H1 (cell line): ENCODE measurements around the gene TMIGD1. TPM values are rescaled to one million over a fixed set of nuclear protein-coding genes. Genes with fewer than 3 reads are reported as not detected.
A peak's percentile ranks its signal among the peaks of the same experiment; 100 is the strongest.

Experiments used
- CTCF ChIA-PET: fragments of 300-600 bp; sonication (Branson Sonifier 250); formaldehyde crosslinking; loops from one replicate; lab custom pipeline; 2021; ENCODE audit not compliant: partially characterized antibody; lab: Charles Lee
- POLR2A ChIA-PET: fragments of 300-600 bp; sonication (Branson Sonifier 250); formaldehyde crosslinking; loops from one replicate; lab custom pipeline; 2021; ENCODE audit warnings: inconsistent platforms; ENCODE audit not compliant: partially characterized antibody; lab: Charles Lee
- DNase-seq, 2 experiments: peaks; one replicate each; pipeline versions ENCODE4 v3.0.0 to v3.0.0-alpha.2; 2010 to 2022; ENCODE audit warnings: low spot score in 2 of 2, low read depth in 1 of 2, mixed read lengths in 1 of 2
- FAIRE-seq: peaks from 2 replicates; lab custom pipeline; 2011; peaks lifted over from hg19 to GRCh38; lab: Jason Lieb, UNC
- H2AFZ ChIP-seq: 2 replicates; pipeline ENCODE4 v1.8.1; 2012; ENCODE audit warnings: low read length, inconsistent platforms
- H2AK5ac ChIP-seq: 2 replicates; pipeline ENCODE4 v1.6.1; 2013; ENCODE audit warnings: low read depth, low read length
- H2BK120ac ChIP-seq: replicated peaks from 2 replicates; pipeline ENCODE3; 2013; ENCODE audit warnings: low read depth, low read length, inconsistent platforms
- H2BK12ac ChIP-seq: 2 replicates; pipeline ENCODE4 v1.6.1; 2013; ENCODE audit warnings: low read depth, low read length
- H2BK15ac ChIP-seq: 2 replicates; pipeline ENCODE4 v1.6.1; 2013; ENCODE audit warnings: low read length
- H2BK20ac ChIP-seq: 2 replicates; pipeline ENCODE4 v1.6.1; 2013; ENCODE audit warnings: low read length
- H2BK5ac ChIP-seq: 2 replicates; pipeline ENCODE4 v1.6.1; 2013; ENCODE audit warnings: low read depth, low read length
- H3K14ac ChIP-seq: 2 replicates; pipeline ENCODE4 v1.6.1; 2013; ENCODE audit warnings: inconsistent platforms; ENCODE audit not compliant: insufficient read length
- H3K18ac ChIP-seq: 2 replicates; pipeline ENCODE4 v1.6.1; 2013; ENCODE audit warnings: low read length; ENCODE audit errors: extremely low read depth
- H3K23ac ChIP-seq: 2 replicates; pipeline ENCODE4 v1.6.1; 2013; ENCODE audit warnings: inconsistent platforms; ENCODE audit not compliant: insufficient read length
- H3K23me2 ChIP-seq: 2 replicates; pipeline ENCODE4 v1.6.1; 2013; ENCODE audit warnings: low read depth, low read length
- H3K27ac ChIP-seq: 2 replicates; pipeline ENCODE4 v1.6.1; 2011; ENCODE audit warnings: low read depth, low read length, inconsistent platforms
- H3K27me3 ChIP-seq, 4 experiments: replicated peaks in 1 of 4; 1 replicate in 1 of 4; 2 replicates in 3 of 4; pipeline versions ENCODE4 v1.6.1 to v1.8.1; 2011 to 2013; ENCODE audit warnings: low read length in 3 of 4, mild to moderate bottlenecking in 3 of 4, inconsistent platforms in 2 of 4, mixed read lengths in 2 of 4, moderate library complexity in 1 of 4; ENCODE audit not compliant: control insufficient read depth in 3 of 4, insufficient read depth in 3 of 4; ENCODE audit errors: extremely low read depth in 1 of 4
- H3K36me3 ChIP-seq, 4 experiments: 2 replicates each; pipeline versions ENCODE4 v1.6.1 to v1.8.1; 2011 to 2013; ENCODE audit warnings: mild to moderate bottlenecking in 4 of 4, low read length in 3 of 4, moderate library complexity in 2 of 4, control low read depth in 1 of 4, inconsistent platforms in 1 of 4; ENCODE audit not compliant: insufficient read depth in 4 of 4, control insufficient read depth in 2 of 4
- H3K4ac ChIP-seq: replicated peaks from 2 replicates; pipeline ENCODE3; 2013; ENCODE audit warnings: low read length, low read depth, mixed read lengths, inconsistent platforms; ENCODE audit not compliant: insufficient read length
- H3K4me1 ChIP-seq, 4 experiments: replicated peaks in 1 of 4; 1 replicate in 1 of 4; 2 replicates in 3 of 4; pipeline versions ENCODE4 v1.6.1 to v1.8.1; 2011 to 2013; ENCODE audit warnings: low read length in 3 of 4, inconsistent platforms in 2 of 4, mixed read lengths in 1 of 4; ENCODE audit not compliant: insufficient read depth in 4 of 4, control insufficient read depth in 3 of 4
- H3K4me2 ChIP-seq, 2 experiments: 2 replicates each; pipeline versions ENCODE4 v1.6.1 to v1.8.1; 2011 to 2013; ENCODE audit warnings: low read depth in 2 of 2, low read length in 2 of 2, control low read depth in 1 of 2, inconsistent platforms in 1 of 2, mild to moderate bottlenecking in 1 of 2; ENCODE audit not compliant: insufficient read depth in 1 of 2
- H3K4me3 ChIP-seq, 4 experiments: fragments of 200-600, 300-600 bp in 1 of 4; sonication (generic), shearing (Covaris generic), sonication (Bioruptor Twin) in 1 of 4; 2 replicates each; pipeline versions ENCODE4 v1.5.1 to v1.8.1; 2011 to 2016; ENCODE audit warnings: low read length in 4 of 4, low read depth in 3 of 4, control low read depth in 2 of 4, inconsistent platforms in 2 of 4, mild to moderate bottlenecking in 2 of 4, mixed read lengths in 1 of 4, moderate library complexity in 1 of 4; ENCODE audit not compliant: insufficient read depth in 2 of 4; ENCODE audit errors: extremely low read depth in 1 of 4
- H3K56ac ChIP-seq: replicated peaks from 2 replicates; pipeline ENCODE3; 2013; ENCODE audit warnings: low read depth, mild to moderate bottlenecking, mixed read lengths, low read length, inconsistent platforms; ENCODE audit not compliant: insufficient read length
- H3K79me1 ChIP-seq: 2 replicates; pipeline ENCODE4 v1.6.1; 2013; ENCODE audit warnings: low read depth, low read length, control low read depth
- H3K79me2 ChIP-seq, 2 experiments: 2 replicates each; pipeline versions ENCODE4 v1.6.1 to v1.8.1; 2012 to 2013; ENCODE audit warnings: low read length in 2 of 2, mild to moderate bottlenecking in 2 of 2, inconsistent platforms in 1 of 2; ENCODE audit not compliant: insufficient read depth in 2 of 2, control insufficient read depth in 1 of 2
- H3K9ac ChIP-seq, 4 experiments: replicated peaks in 1 of 4; 1 replicate in 1 of 4; 2 replicates in 3 of 4; pipeline versions ENCODE4 v1.6.1 to v1.8.1; 2011 to 2013; ENCODE audit warnings: low read depth in 3 of 4, low read length in 3 of 4, control low read depth in 2 of 4, mild to moderate bottlenecking in 2 of 4, moderate library complexity in 2 of 4, inconsistent platforms in 1 of 4; ENCODE audit errors: extremely low read depth in 1 of 4
- H3K9me3 ChIP-seq, 2 experiments: 2 replicates each; pipeline versions ENCODE4 v1.6.1 to v1.8.1; 2012 to 2013; ENCODE audit warnings: mild to moderate bottlenecking in 2 of 2, moderate library complexity in 2 of 2, control low read depth in 1 of 2, inconsistent platforms in 1 of 2, low read depth in 1 of 2, low read length in 1 of 2, mixed read lengths in 1 of 2; ENCODE audit not compliant: insufficient read depth in 2 of 2
- H4K20me1 ChIP-seq, 2 experiments: replicated peaks in 1 of 2; 2 replicates each; pipeline versions ENCODE3 to v1.8.1; 2011 to 2013; ENCODE audit warnings: inconsistent platforms in 2 of 2, low read length in 2 of 2, mild to moderate bottlenecking in 1 of 2; ENCODE audit not compliant: insufficient read depth in 2 of 2, control insufficient read depth in 1 of 2
- H4K5ac ChIP-seq: 2 replicates; pipeline ENCODE4 v1.6.1; 2013; ENCODE audit warnings: low read length, low read depth, mixed read lengths, inconsistent platforms; ENCODE audit not compliant: insufficient read length
- H4K8ac ChIP-seq: 2 replicates; pipeline ENCODE4 v1.8.0; 2013; ENCODE audit warnings: mild to moderate bottlenecking, moderate library complexity, low read length, inconsistent platforms; ENCODE audit not compliant: insufficient read depth; ENCODE audit errors: extremely low read depth
- H4K91ac ChIP-seq: replicated peaks from 2 replicates; pipeline ENCODE3; 2013; ENCODE audit warnings: low read length, mixed read lengths, inconsistent platforms; ENCODE audit not compliant: insufficient read length
- JUND ChIP-seq: IDR thresholded peaks from 2 replicates; pipeline ENCODE4 v1.6.1; 2011; ENCODE audit warnings: mild to moderate bottlenecking, improper control_type of control experiment, low read length
- KDM5A ChIP-seq: fragments of 200-600 bp; IDR thresholded peaks from 2 replicates; pipeline ENCODE4 v1.7.1; 2012; ENCODE audit warnings: mild to moderate bottlenecking, low read length, inconsistent platforms, mixed read lengths
- WGBS, 2 experiments: shearing (Covaris generic) in 1 of 2; methylation state at CpG; one replicate each; pipeline versions ENCODE4 v1.1.6 to v1.1.7; 2013 to 2015; ENCODE audit warnings: low lambda C conversion rate in 2 of 2, mixed read lengths in 2 of 2, inconsistent platforms in 1 of 2, low coverage in 1 of 2, missing lambda C conversion rate in 1 of 2; ENCODE audit not compliant: insufficient replicate concordance in 2 of 2, insufficient coverage in 1 of 2, insufficient read length in 1 of 2; ENCODE audit errors: extremely low coverage in 1 of 2, missing lambda C conversion rate in 1 of 2; 5-methylcytosine and 5-hydroxymethylcytosine counted together
- polyA plus RNA-seq, 7 experiments: library from polyadenylated mRNA; depleted of rRNA in 3 of 7; stranded (reverse) in 5 of 7; unstranded in 2 of 7; fragments of >200 nt in 5 of 7; fragments of 200-250 nt in 2 of 7; gene quantifications; 1 replicate in 5 of 7; 2 replicates in 1 of 7; 4 replicates in 1 of 7; pipeline versions ENCODE4 v1.2.1 to v1.2.3, GENCODE V29; 2011 to 2013; ENCODE audit warnings: missing spikeins in 2 of 7, mixed read lengths in 2 of 7
- total RNA-seq: library from RNA; stranded (reverse); fragmentation: NEBNext Ultra II Directional; extraction: Animal tissue kit (Norgen Biotek cat#: 25700); gene quantifications from 2 replicates; pipeline ENCODE4 v1.2.1, GENCODE V29; 2021

The TMIGD1 gene
- total and polyA plus RNA-seq, 2 of the 8 experiments (the other 6 are each of a cell fraction or from before 2014, with no cell fraction given), result not detected

DNA sequence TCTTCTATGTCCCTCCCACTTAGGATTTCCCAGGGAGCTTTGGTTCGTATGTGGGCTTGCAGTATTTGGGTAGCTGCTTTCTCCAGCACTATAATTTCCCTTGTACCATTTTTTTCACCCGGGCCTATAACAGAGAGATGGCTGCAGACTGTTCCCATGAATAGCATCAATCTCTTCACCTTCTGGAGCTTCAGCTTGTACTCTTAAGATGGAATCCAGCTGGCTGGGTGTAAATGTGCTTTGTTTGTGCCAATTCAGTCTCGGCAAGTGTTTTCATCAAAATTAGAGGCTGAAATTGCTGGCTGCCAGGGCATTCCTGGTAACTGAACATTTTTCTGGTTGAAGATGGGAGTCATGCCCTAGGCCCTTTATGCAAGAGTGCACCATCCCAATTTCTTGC, 32.7 kb upstream of the TMIGD1 start:
- Histone ChIP-seq H2BK12ac (no peak overlapping the region), H3K79me2 (no peaks in the 10 kb centered on the region), H4K8ac (no peak overlapping the region), H3K79me1 (no peaks in the 10 kb centered on the region), H4K91ac (no peak overlapping the region), H3K27ac (no peak overlapping the region), H3K9ac (no peak overlapping the region), H2AK5ac (no peak overlapping the region), H3K14ac (no peak overlapping the region), H2BK120ac (no peak overlapping the region), H3K9me3 (peaks cover 0 to 4% of the 10 kb centered on the region in 2 experiments; a peak in 1 of 4 replicates), H3K4me2 (no peak overlapping the region), H4K20me1 (no peaks in the 10 kb centered on the region), H3K4me1 (no peaks in the 10 kb centered on the region), H3K56ac (no peak overlapping the region), H2BK5ac (no peak overlapping the region), H3K23ac (no peak overlapping the region), H2BK20ac (no peak overlapping the region), H3K23me2 (no peaks in the 10 kb centered on the region), H3K27me3 (no peaks in the 10 kb centered on the region), H2AFZ (0 out of 2 replicates have a peak overlapping the region, but pooled peaks have one; percentile 24), H4K5ac (no peak overlapping the region), H2BK15ac (no peak overlapping the region), H3K36me3 (no peaks in the 10 kb centered on the region), H3K4ac (no peak overlapping the region), H3K4me3 (no peak overlapping the region), H3K18ac (no peak overlapping the region)
- ChIA-PET CTCF (interaction anchor here (0.6 to 1.7 kb wide), 9 partner anchors 9 to 192 kb away, joined by 3 to 9 read pairs (median 3); no protein-coding TSS in a partner anchor), POLR2A (no interaction called here)
- DNase-seq (no peak), FAIRE-seq (no peak)
- WGBS, 2 experiments, result 90% methylated on average over 3 of the region's 3 CpGs; no CpG with 5 or more reads in 1 of the 2 experiments
- TF ChIP-seq KDM5A, result no peak
- no peak for TF ChIP-seq JUND
